GM21576 (cell line): ENCODE data around the gene SLC16A1.
"Not testable (repeated sequence)": the region's sequence is repeated elsewhere in the genome, so short reads cannot be mapped to it uniquely, and the experiment has no call there.

Source experiments
- ATAC-seq: cut with Tn5 transposase; IDR thresholded peaks from one replicate; pipeline ENCODE4 v1.9.1; 2021; ENCODE audit warnings: mild to moderate bottlenecking, moderate library complexity; ENCODE audit not compliant: unreplicated experiment

SLC16A1 gene

GRCh38 chr1:112955773-112956543 lies at the start of gene SLC16A1:
SLC16A1 (minus strand) TSS chr1:112956196; CDS start chr1:112929308, 26,888 bp downstream.
- ATAC-seq: peak; percentile 50

- no peak for ATAC-seq
Observed at GRCh38 chr1:113003751-113004690, 48.0 kb upstream of the SLC16A1 start.

- no peak for ATAC-seq
Observed at GRCh38 chr1:113002297-113002696, 46.3 kb upstream of the SLC16A1 start.

DNA sequence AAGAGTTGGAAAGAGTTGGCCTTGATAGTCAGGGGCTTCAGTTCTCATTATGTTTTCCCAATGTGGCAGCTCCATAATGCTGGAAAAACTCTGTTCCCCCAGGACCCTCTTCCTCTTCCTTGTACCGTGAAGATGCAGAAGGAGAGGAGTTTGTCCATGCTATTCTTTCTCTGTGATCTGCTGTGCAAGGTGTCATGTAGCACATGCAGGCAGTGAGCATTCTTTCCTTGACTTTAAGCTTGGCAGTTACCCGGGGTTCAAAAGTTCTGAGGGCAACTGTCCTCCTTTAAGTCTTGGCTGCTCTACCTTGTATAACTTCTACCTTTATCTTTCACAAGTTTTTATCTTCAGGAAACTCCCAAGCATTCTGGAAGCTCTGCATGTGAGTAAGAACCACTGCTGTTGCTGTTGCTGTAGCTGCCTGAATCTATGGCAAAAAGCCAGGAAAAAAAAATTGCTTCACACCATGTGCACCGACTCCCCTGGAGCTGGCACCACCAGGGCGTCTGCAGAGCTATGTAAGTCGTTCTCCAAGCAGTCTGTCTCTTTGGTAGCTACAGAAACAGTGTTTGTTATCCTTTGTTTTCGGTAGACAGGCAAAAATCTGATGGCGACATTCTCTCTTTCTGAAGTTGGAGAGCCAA lies 42.7 kb upstream of the SLC16A1 start:
- no peak for ATAC-seq

- ATAC-seq: no peak
Observed at GRCh38 chr1:112997781-112998180, 41.8 kb upstream of the SLC16A1 start.

- ATAC-seq: no peak
Observed at GRCh38 chr1:112995890-112996289, 39.9 kb upstream of the SLC16A1 start.

DNA sequence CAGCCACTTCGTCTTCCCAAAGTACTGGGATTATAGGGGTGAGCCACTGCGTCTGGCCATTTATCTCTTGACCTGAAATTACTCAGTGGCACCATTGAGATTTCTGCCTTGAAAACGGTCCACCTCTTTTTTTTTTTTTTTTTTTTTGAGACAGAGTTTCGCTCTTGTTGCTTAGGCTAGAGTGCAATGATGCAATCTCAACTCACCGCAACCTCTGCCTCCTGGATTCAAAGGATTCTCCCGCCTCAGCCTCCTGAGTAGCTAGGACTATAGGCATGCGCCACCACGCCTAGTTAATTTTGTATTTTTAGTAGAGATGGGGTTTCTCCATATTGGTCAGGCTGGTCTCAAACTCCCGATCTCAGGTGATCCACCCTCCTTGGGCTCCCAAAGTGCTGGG lies 39.0 kb upstream of the SLC16A1 start:
- ATAC-seq: not testable (repeated sequence)

- no peak for ATAC-seq
Observed at GRCh38 chr1:112992780-112993179, 36.8 kb upstream of the SLC16A1 start.

DNA sequence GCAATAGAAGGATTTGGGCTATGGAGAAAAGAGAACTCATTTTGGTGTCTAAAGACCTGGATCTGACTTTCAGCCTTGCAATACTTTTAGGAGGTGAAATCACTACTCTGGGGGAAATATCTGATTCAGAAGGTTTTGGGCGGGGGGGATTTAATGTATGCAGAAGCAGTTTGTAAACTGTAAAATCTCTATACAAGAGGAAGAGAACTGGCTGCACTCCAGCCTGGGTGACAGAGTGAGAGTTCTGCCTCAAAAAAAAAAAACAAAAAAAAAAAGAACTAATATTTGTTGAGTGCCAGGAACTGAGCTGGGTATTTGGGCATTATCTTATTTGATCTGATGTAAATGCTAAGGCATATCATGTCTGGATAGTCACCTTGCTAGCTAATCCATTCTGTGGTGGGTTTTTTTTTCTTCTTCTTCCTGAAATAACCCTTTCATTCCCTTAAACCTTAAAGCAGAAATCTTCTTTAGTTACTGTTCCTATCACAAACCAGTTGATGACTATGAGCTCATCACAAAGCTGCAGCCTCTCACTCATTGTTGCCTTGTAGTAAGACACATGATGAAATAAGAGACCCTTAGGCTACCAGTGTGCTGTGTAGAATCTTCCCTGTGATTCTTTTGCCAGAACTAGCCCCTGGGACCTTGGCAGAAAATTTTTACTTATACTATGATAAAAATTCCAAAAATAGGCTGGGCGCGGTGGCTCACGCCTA lies 35.6 kb upstream of the SLC16A1 start:
- no peak for ATAC-seq

GRCh38 chr1:112990271-112990670 lies 34.3 kb upstream of the SLC16A1 start:
- ATAC-seq: no peak

DNA sequence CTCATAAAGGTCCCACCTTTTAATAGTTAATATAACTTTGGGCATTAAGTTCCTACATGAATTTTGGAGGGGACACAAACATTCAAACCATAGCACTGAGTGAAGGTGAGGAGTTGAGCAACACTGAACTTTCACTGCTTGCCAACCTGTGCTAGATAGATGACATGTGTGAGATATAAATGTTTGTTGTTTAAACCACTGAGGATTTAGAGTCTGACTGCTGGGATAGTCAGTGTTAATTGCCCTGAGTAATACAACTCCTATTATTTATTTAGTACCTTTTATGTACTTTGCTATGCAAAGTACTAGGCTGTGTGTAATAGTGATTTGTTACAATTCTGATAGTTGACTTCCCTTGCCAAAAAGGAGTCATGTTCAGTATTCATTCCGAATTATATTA lies 32.4 kb upstream of the SLC16A1 start:
- ATAC-seq: no peak

DNA sequence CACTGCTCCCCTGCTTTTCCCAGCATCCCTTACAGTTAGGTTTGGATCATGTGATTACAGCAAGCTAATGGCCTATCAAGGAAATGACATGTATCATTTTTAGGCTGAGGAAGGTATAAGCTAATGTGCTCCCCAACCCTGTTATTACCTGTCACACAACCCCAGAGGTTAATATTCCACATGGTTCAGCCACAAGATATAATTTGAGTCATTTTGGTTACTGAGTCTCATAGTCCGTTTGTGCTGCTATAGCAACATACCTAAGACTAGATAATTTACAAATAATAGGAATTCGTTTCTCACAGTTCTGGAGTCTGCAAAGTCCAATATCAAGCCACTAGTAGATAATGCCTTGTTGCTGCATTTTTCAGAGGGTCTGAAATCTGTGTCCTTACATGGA lies 29.1 kb upstream of the SLC16A1 start:
- no peak for ATAC-seq

DNA sequence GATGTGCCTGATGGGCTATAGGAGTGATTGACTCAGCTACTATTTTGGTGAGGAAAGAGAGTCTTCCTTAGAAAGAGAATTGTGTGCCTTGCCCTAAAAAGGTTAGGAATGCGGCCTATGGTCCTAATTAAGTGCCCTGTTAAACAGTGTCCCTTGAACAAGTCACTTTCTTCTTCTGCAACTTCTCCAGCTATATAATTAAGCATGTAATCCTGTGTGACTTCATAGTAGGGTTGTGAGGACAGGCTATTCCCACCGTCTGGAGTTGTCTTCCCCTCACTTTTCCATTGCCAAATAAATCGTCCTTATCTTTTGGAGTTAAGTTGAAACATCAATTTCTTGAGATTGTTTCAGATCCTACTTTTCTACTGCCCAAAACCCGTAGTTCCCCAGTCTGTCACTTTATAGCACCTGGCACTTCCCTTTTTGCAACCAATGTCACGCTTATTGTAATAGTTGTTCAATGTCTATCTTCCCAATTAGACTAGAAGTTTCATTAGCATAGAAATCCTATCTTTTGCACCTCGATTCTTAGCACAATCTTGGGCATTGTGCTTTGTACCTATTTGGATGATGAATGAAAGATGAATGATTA lies 27.6 kb upstream of the SLC16A1 start:
- ATAC-seq: no peak

- no peak for ATAC-seq
Observed at GRCh38 chr1:112982853-112983536, 27.0 kb upstream of the SLC16A1 start.

DNA sequence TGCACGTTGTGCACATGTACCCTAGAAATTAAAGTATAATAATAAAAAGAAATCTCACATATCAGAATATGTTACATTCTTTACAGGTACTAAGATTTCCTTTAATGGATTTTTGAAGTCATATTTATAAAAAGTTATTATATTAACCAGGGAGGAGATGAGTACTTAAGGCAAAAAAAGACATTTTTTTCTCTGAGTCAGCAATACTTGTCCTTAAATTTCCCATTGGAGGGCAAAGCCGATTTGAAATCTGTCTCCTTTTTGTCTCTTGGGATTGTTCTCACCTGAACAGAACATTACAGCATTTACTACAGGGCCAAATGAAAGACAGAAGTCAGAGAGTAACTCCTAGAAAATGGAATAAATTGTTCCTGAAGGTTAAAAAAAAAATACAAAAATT lies 26.3 kb upstream of the SLC16A1 start:
- no peak for ATAC-seq

GRCh38 chr1:112981834-112982233 lies 25.8 kb upstream of the SLC16A1 start:
- not testable (repeated sequence) for ATAC-seq

- no peak for ATAC-seq
Observed at GRCh38 chr1:112981426-112981825, 25.4 kb upstream of the SLC16A1 start.

- no peak for ATAC-seq
Observed at GRCh38 chr1:112975336-112975735, 19.3 kb upstream of the SLC16A1 start.

DNA sequence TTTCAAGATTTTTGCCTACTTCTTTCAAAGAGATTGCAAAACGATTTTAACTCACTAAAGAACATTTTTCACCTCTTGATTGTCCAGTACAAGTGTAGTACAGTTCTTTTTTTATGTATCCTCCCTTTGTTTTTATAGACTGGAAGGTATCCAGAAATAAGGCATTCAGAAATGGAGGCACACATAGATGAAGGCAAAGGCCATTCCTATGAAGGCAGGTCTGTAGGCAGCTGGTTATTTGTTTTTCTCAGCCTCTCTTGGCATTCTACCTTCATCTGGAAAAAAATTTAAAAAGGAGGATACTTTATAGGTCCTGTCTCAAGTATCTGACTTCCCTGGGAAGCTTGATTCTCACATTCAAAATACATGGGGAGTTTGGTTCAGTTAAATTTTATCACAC lies 18.6 kb upstream of the SLC16A1 start:
- no peak for ATAC-seq

- ATAC-seq: no peak
Observed at GRCh38 chr1:112973788-112974187, 17.8 kb upstream of the SLC16A1 start.
